ENCODE data around the gene ENTPD5.

The ENTPD5 gene

DNA sequence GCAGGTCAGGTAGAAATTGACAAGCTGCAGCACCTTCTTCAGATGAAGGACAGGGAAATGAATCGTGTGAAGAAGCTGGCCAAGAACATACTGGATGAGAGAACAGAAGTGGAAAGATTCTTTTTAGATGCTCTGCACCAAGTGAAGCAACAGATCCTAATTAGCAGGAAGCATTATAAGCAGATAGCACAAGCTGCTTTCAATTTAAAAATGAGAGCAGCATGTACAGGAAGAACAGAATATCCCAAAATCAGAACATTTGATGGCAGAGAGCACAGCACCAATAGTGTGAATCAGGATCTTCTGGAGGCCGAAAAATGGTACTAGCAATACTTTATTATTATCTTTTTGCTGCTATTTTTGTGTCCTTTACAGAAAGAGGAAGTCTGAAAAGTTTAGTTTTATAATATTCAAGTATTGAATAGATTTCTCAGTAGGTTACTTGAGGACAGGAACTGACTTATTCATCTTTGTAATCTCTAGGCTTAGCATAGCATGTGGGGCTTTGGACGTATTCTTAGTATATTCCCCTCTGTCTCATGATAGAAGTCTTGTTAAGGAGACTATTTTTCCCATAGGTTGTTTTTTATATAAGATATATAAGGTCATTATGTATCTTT is 30.9 kb upstream of the ENTPD5 start:
- no peak for TF ChIP-seq GLIS3 (CRISPR knock-in tag; IDR thresholded peaks at IDR 0.05)
- no peak for TF ChIP-seq ZNF8 (CRISPR knock-in tag; IDR thresholded peaks at IDR 0.05)
- TF ChIP-seq, protein P1, sequence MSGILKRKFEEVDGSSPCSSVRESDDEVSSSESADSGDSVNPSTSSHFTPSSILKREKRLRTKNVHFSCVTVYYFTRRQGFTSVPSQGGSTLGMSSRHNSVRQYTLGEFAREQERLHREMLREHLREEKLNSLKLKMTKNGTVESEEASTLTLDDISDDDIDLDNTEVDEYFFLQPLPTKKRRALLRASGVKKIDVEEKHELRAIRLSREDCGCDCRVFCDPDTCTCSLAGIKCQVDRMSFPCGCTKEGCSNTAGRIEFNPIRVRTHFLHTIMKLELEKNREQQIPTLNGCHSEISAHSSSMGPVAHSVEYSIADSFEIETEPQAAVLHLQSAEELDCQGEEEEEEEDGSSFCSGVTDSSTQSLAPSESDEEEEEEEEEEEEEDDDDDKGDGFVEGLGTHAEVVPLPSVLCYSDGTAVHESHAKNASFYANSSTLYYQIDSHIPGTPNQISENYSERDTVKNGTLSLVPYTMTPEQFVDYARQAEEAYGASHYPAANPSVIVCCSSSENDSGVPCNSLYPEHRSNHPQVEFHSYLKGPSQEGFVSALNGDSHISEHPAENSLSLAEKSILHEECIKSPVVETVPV (CRISPR knock-in tag; IDR thresholded peaks at IDR 0.05): no peak
- TF ChIP-seq, protein P2, sequence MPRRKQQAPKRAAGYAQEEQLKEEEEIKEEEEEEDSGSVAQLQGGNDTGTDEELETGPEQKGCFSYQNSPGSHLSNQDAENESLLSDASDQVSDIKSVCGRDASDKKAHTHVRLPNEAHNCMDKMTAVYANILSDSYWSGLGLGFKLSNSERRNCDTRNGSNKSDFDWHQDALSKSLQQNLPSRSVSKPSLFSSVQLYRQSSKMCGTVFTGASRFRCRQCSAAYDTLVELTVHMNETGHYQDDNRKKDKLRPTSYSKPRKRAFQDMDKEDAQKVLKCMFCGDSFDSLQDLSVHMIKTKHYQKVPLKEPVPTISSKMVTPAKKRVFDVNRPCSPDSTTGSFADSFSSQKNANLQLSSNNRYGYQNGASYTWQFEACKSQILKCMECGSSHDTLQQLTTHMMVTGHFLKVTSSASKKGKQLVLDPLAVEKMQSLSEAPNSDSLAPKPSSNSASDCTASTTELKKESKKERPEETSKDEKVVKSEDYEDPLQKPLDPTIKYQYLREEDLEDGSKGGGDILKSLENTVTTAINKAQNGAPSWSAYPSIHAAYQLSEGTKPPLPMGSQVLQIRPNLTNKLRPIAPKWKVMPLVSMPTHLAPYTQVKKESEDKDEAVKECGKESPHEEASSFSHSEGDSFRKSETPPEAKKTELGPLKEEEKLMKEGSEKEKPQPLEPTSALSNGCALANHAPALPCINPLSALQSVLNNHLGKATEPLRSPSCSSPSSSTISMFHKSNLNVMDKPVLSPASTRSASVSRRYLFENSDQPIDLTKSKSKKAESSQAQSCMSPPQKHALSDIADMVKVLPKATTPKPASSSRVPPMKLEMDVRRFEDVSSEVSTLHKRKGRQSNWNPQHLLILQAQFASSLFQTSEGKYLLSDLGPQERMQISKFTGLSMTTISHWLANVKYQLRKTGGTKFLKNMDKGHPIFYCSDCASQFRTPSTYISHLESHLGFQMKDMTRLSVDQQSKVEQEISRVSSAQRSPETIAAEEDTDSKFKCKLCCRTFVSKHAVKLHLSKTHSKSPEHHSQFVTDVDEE (CRISPR knock-in tag; IDR thresholded peaks at IDR 0.05): no peak
- TF ChIP-seq ARNTL (CRISPR knock-in tag; IDR thresholded peaks at IDR 0.05; ENCODE audit: borderline replicate concordance, low read depth): no peak
- no peak for TF ChIP-seq OSR1 (CRISPR knock-in tag; IDR thresholded peaks at IDR 0.05)
- TF ChIP-seq, protein P3, sequence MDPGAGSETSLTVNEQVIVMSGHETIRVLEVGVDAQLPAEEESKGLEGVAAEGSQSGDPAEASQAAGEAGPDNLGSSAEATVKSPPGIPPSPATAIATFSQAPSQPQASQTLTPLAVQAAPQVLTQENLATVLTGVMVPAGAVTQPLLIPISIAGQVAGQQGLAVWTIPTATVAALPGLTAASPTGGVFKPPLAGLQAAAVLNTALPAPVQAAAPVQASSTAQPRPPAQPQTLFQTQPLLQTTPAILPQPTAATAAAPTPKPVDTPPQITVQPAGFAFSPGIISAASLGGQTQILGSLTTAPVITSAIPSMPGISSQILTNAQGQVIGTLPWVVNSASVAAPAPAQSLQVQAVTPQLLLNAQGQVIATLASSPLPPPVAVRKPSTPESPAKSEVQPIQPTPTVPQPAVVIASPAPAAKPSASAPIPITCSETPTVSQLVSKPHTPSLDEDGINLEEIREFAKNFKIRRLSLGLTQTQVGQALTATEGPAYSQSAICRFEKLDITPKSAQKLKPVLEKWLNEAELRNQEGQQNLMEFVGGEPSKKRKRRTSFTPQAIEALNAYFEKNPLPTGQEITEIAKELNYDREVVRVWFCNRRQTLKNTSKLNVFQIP (CRISPR knock-in tag; IDR thresholded peaks at IDR 0.05; ENCODE audit: borderline replicate concordance, low read depth): no peak
- no peak for TF ChIP-seq TOX (CRISPR knock-in tag; IDR thresholded peaks at IDR 0.05; ENCODE audit: borderline replicate concordance)
- no peak for TF ChIP-seq ZNF565 (CRISPR knock-in tag; conservative IDR thresholded peaks at IDR 0.05; ENCODE audit: low read depth)
- TF ChIP-seq ZFP3 (CRISPR knock-in tag; IDR thresholded peaks at IDR 0.05): no peak
- no peak for TF ChIP-seq ZFP30 (CRISPR knock-in tag; IDR thresholded peaks at IDR 0.05)
- TF ChIP-seq, protein P4, sequence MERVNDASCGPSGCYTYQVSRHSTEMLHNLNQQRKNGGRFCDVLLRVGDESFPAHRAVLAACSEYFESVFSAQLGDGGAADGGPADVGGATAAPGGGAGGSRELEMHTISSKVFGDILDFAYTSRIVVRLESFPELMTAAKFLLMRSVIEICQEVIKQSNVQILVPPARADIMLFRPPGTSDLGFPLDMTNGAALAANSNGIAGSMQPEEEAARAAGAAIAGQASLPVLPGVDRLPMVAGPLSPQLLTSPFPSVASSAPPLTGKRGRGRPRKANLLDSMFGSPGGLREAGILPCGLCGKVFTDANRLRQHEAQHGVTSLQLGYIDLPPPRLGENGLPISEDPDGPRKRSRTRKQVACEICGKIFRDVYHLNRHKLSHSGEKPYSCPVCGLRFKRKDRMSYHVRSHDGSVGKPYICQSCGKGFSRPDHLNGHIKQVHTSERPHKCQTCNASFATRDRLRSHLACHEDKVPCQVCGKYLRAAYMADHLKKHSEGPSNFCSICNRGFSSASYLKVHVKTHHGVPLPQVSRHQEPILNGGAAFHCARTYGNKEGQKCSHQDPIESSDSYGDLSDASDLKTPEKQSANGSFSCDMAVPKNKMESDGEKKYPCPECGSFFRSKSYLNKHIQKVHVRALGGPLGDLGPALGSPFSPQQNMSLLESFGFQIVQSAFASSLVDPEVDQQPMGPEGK (CRISPR knock-in tag; IDR thresholded peaks at IDR 0.05; ENCODE audit: borderline replicate concordance): no peak
- TF ChIP-seq ZC3H10 (CRISPR knock-in tag; IDR thresholded peaks at IDR 0.05): no peak
- TF ChIP-seq PPARA (CRISPR knock-in tag; IDR thresholded peaks at IDR 0.05; ENCODE audit: borderline replicate concordance): no peak
- TF ChIP-seq BACH2 (CRISPR knock-in tag; IDR thresholded peaks at IDR 0.05; ENCODE audit: borderline replicate concordance): no peak
- TF ChIP-seq ESRRG (CRISPR knock-in tag; IDR thresholded peaks at IDR 0.05): no peak
- TF ChIP-seq, protein P5, sequence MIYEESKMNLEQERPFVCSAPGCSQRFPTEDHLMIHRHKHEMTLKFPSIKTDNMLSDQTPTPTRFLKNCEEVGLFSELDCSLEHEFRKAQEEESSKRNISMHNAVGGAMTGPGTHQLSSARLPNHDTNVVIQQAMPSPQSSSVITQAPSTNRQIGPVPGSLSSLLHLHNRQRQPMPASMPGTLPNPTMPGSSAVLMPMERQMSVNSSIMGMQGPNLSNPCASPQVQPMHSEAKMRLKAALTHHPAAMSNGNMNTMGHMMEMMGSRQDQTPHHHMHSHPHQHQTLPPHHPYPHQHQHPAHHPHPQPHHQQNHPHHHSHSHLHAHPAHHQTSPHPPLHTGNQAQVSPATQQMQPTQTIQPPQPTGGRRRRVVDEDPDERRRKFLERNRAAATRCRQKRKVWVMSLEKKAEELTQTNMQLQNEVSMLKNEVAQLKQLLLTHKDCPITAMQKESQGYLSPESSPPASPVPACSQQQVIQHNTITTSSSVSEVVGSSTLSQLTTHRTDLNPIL (CRISPR knock-in tag; IDR thresholded peaks at IDR 0.05; ENCODE audit: low read depth): no peak
- no peak for TF ChIP-seq ISL1 (CRISPR knock-in tag; IDR thresholded peaks at IDR 0.05)
- TF ChIP-seq SNAI2 (CRISPR knock-in tag; IDR thresholded peaks at IDR 0.05): no peak
- no peak for TF ChIP-seq CSDC2 (CRISPR knock-in tag; IDR thresholded peaks at IDR 0.05)
- no peak for ATAC-seq

DNA sequence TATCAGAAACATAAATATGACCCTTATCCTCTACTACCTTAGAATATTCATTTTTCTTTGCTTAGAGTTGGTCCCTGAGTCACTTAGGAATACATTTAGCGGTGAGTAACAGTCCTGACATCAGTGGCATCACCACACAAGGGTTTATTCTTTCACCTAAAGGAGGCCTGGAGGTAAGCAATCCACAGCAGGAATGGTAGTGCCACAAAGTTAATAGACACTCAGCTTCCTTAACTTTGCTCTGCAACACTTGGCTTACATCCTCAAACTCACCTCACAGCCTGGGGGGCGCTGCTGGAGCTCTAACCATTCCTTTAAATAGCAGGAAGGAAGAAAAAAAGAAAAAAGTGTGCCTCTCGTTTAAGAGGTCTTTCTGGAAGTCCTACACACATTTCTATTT is 29.2 kb upstream of the ENTPD5 start:
- no peak for TF ChIP-seq GLIS3 (CRISPR knock-in tag; IDR thresholded peaks at IDR 0.05)
- no peak for TF ChIP-seq SNAI2 (CRISPR knock-in tag; IDR thresholded peaks at IDR 0.05)
- TF ChIP-seq CSDC2 (CRISPR knock-in tag; IDR thresholded peaks at IDR 0.05): no peak
- no peak for ATAC-seq

DNA sequence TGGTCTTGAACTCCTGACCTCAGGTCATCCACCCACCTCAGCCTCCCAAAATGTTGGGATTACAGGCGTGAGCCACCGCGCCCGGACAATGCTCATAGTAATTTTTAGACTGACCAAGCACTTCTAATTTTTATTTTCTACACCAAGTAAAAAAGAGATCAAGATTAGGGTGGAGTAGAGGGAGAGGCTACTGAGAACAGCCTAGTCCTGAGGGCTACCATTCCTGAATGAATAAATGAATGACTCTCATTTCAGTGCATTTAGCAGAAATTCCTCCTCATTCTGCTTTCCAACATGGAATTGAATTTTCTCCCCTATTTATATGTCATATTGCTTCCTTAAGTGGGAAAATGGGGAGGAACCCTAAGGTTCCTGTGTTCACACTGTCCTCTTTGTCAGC is 26.4 kb upstream of the ENTPD5 start:
- TF ChIP-seq, protein P2 (CRISPR knock-in tag; IDR thresholded peaks at IDR 0.05): no peak
- no peak for ATAC-seq

Measured in SK-N-SH treated with all-trans-retinoic acid at 6 μM for 48 hours (cell line).